OCI-LY1 (cell line): ENCODE data around the gene MAVS.

ENCODE experiments used
- CTCF ChIP-seq: fragments of 200-600 bp; sonication (generic), shearing (Covaris generic); IDR thresholded peaks from 2 replicates; pipeline ENCODE4 v1.5.1; 2017; ENCODE audit warnings: mild to moderate bottlenecking, antibody characterized with exemption, low read length, moderate library complexity, mixed read lengths
- EZH2 ChIP-seq: fragments of 200-600 bp; sonication (generic), shearing (Covaris generic); IDR thresholded peaks from 2 replicates; pipeline ENCODE4 v1.8.0; 2017; ENCODE audit warnings: borderline replicate concordance, mixed run types, mild to moderate bottlenecking, antibody characterized with exemption, low read length, moderate library complexity, mixed read lengths

GRCh38 chr20:3896853-3897583, 50.4 kb downstream of the MAVS start:
- TF ChIP-seq CTCF (no peak), EZH2 (no peak)
